ENCODE measurements around the gene CD209.

GRCh38 chr19:7738023-7738422 is 9.3 kb downstream of the CD209 start:
- no peak for TF ChIP-seq CTCF (conservative IDR thresholded peaks at IDR 0.05; ENCODE audit: low read depth in 2 of 2)
- no peak for TF ChIP-seq REST (IDR thresholded peaks at IDR 0.05; ENCODE audit: unreplicated experiment)
- no peak for TF ChIP-seq POLR2AphosphoS5 (IDR thresholded peaks at IDR 0.05; ENCODE audit: low read depth)
- TF ChIP-seq EZH2 (IDR thresholded peaks at IDR 0.05; ENCODE audit: low read depth, unreplicated experiment): no peak
- no peak for TF ChIP-seq JUNB (IDR thresholded peaks at IDR 0.05; ENCODE audit: unreplicated experiment)
- TF ChIP-seq ETS1 (IDR thresholded peaks at IDR 0.05): no peak
- no peak for TF ChIP-seq EZH2phosphoT487 (IDR thresholded peaks at IDR 0.05; ENCODE audit: unreplicated experiment)

All from GM23338 (cell line).